CD14-positive monocyte (primary cell): Measurements from ENCODE around the gene EPHA3. TPM values are rescaled to one million over a fixed set of nuclear protein-coding genes. Genes with fewer than 3 reads are reported as not detected.

Experiments used
- DNase-seq, 3 donors: peaks; one replicate each; pipeline ENCODE4 v3.0.0-alpha.2; 2011 to 2022
- H2AFZ ChIP-seq: 2 replicates; pipeline ENCODE4 v1.6.0; 2012; ENCODE audit warnings: mild to moderate bottlenecking, low read depth, low read length, inconsistent platforms; ENCODE audit not compliant: insufficient read depth, poor library complexity, severe bottlenecking
- H3K27ac ChIP-seq, 2 donors: 1 replicate in 1 of 2; 2 replicates in 1 of 2; pipeline ENCODE4 v1.5.1; 2012 to 2013; ENCODE audit warnings: low read length in 2 of 2, control low read depth in 1 of 2, inconsistent platforms in 1 of 2, low read depth in 1 of 2, mild to moderate bottlenecking in 1 of 2
- H3K27me3 ChIP-seq, 2 donors: one replicate each; pipeline versions ENCODE4 v1.6.0 to v1.6.1; 2011 to 2013; ENCODE audit warnings: low read length in 2 of 2; ENCODE audit not compliant: control insufficient read depth in 2 of 2, insufficient read depth in 2 of 2
- H3K36me3 ChIP-seq, 2 donors: replicated peaks in 1 of 2; 1 replicate in 1 of 2; 2 replicates in 1 of 2; pipeline versions ENCODE4 v1.5.1 to v1.6.1; 2012 to 2013; ENCODE audit warnings: low read length in 2 of 2, control low read depth in 1 of 2, inconsistent platforms in 1 of 2, mild to moderate bottlenecking in 1 of 2; ENCODE audit not compliant: insufficient read depth in 2 of 2, control insufficient read depth in 1 of 2
- H3K4me1 ChIP-seq, 2 donors: 1 replicate in 1 of 2; 2 replicates in 1 of 2; pipeline versions ENCODE4 v1.5.1 to v1.6.1; 2012 to 2013; ENCODE audit warnings: low read length in 2 of 2, control low read depth in 1 of 2, inconsistent platforms in 1 of 2, mild to moderate bottlenecking in 1 of 2, moderate library complexity in 1 of 2; ENCODE audit not compliant: insufficient read depth in 2 of 2, control insufficient read depth in 1 of 2
- H3K4me2 ChIP-seq: replicated peaks from 2 replicates; pipeline ENCODE3; 2012; ENCODE audit warnings: low read length, moderate library complexity, mild to moderate bottlenecking; ENCODE audit not compliant: poor library complexity, severe bottlenecking; ENCODE audit errors: extremely low read depth
- H3K4me3 ChIP-seq, 3 experiments: fragments of 200-600 bp in 1 of 3; sonication (generic) in 1 of 3; replicated peaks in 1 of 3; 1 replicate in 2 of 3; 2 replicates in 1 of 3; pipeline ENCODE4 v1.5.1; 2011 to 2013; ENCODE audit warnings: low read length in 3 of 3, mild to moderate bottlenecking in 3 of 3, control low read depth in 2 of 3, low read depth in 2 of 3, inconsistent platforms in 1 of 3, moderate library complexity in 1 of 3
- H3K79me2 ChIP-seq: 2 replicates; pipeline ENCODE4 v1.6.0; 2012; ENCODE audit warnings: mild to moderate bottlenecking, control low read depth, inconsistent platforms, low read length, moderate library complexity; ENCODE audit not compliant: insufficient read depth
- H3K9ac ChIP-seq: 2 replicates; pipeline ENCODE4 v1.6.0; 2017; ENCODE audit warnings: low read length, mild to moderate bottlenecking; ENCODE audit not compliant: insufficient read depth, poor library complexity, severe bottlenecking
- H3K9me3 ChIP-seq, 2 donors: replicated peaks in 1 of 2; 1 replicate in 1 of 2; 2 replicates in 1 of 2; pipeline versions ENCODE4 v1.5.1 to v1.6.1; 2012 to 2013; ENCODE audit warnings: low read length in 2 of 2, control low read depth in 1 of 2; ENCODE audit not compliant: control insufficient read depth in 1 of 2, insufficient read depth in 1 of 2
- H4K20me1 ChIP-seq: 2 replicates; pipeline ENCODE4 v1.6.0; 2012; ENCODE audit warnings: mild to moderate bottlenecking, low read length, control low read depth, moderate library complexity; ENCODE audit not compliant: insufficient read depth
- H3K27ac Mint-ChIP-seq, 7 donors: one replicate each; pipeline ENCODE4 v1.8.0; 2020; ENCODE audit warnings: mild to moderate bottlenecking in 7 of 7, mixed read lengths in 7 of 7, moderate library complexity in 6 of 7, inconsistent platforms in 2 of 7
- H3K27me3 Mint-ChIP-seq, 3 donors: one replicate each; pipeline ENCODE4 v1.8.0; 2021 to 2022; ENCODE audit warnings: low read depth in 3 of 3, mild to moderate bottlenecking in 3 of 3, mixed read lengths in 3 of 3, moderate library complexity in 3 of 3, inconsistent platforms in 1 of 3
- H3K36me3 Mint-ChIP-seq, 2 donors: one replicate each; pipeline ENCODE4 v1.8.0; 2020; ENCODE audit warnings: mixed read lengths in 2 of 2, inconsistent platforms in 1 of 2, mild to moderate bottlenecking in 1 of 2
- H3K4me1 Mint-ChIP-seq: one replicate; pipeline ENCODE4 v1.8.0; 2020; ENCODE audit warnings: mild to moderate bottlenecking, mixed read lengths
- H3K4me3 Mint-ChIP-seq, 2 donors: one replicate each; pipeline ENCODE4 v1.8.0; 2020; ENCODE audit warnings: mild to moderate bottlenecking in 2 of 2, mixed read lengths in 2 of 2, moderate library complexity in 1 of 2
- H3K9me3 Mint-ChIP-seq, 7 donors: one replicate each; pipeline ENCODE4 v1.8.0; 2020 to 2022; ENCODE audit warnings: mixed read lengths in 7 of 7, mild to moderate bottlenecking in 6 of 7, moderate library complexity in 6 of 7, inconsistent platforms in 2 of 7
- WGBS: methylation state at CpG from one replicate; pipeline ENCODE4 v1.1.5; 2013; ENCODE audit warnings: missing lambda C conversion rate; ENCODE audit not compliant: insufficient coverage; 5-methylcytosine and 5-hydroxymethylcytosine counted together
- intact Hi-C, 2 donors: fragments of 100-400 bp; cut with micrococcal nuclease; formaldehyde crosslinking; loops; one replicate each; pipeline versions ENCODE4 v1.15.0 to v1.15.1; 2023
- polyA plus RNA-seq, 3 donors: library from polyadenylated mRNA; depleted of rRNA in 1 of 3; unstranded in 2 of 3; stranded (reverse) in 1 of 3; fragments of 300-500 nt in 2 of 3; fragments of >200 nt in 1 of 3; fragmentation: Illumina TruSeq in 2 of 3; gene quantifications; 1 replicate in 2 of 3; 2 replicates in 1 of 3; pipeline ENCODE4 v1.2.3, GENCODE V29; 2012 to 2021
- TF ChIP-seq, protein P1 (sequence below): fragments of 200-600 bp; IDR thresholded peaks from one replicate; pipeline ENCODE4 v1.8.0; 2022; ENCODE audit warnings: antibody characterized with exemption, mild to moderate bottlenecking

Gene EPHA3
- polyA plus RNA-seq, 3 donors: not detected

DNA sequence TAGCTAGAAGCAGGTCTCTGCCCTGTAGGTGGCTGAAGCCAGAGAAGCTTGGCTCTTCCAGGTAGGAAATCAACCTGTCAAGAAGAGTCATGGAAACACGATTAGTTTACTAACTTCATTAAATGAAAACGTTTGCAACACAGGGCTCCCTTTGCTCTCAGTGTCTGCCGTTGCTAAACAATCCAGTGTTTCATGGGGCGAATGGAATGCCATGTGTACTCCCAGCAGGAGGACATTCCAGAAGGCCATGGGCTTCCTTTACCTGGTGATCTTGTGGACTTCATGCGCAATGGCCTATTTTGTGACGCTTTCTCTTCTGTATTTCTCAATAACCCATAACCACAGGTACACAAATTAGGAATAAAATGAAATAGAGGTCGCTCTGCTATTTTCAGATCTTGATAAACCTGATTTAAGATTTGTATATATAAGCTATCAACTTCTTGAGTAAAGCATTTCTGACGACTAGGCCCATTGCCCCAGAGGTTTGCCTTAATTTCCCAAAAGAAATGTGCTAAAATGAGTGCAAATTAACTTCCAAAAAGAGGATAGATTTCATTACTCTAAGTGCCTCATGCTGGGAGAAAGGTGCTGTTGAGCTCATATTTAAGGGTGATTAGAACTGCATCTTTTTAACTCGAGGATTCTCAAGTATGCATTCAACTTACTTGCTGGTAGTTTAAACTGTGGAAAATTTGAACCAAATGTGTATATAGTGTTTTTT lies 171.0 kb downstream of the EPHA3 start:
- intact Hi-C loops: no loop called here
- WGBS: 85% methylated on average over 4 of the region's 9 CpGs
- Mint-ChIP-seq H3K4me3 (no peak overlapping the region), H3K27me3 (no peaks in the 10 kb centered on the region), H3K36me3 (no peaks in the 10 kb centered on the region), H3K27ac (no peak overlapping the region), H3K9me3 (peaks cover 0 to 1% (median 0%) of the 10 kb centered on the region in 7 donors), H3K4me1 (no peaks in the 10 kb centered on the region)
- no peaks in the 10 kb centered on the region for H3K36me3 ChIP-seq
- H3K79me2 ChIP-seq: no peaks in the 10 kb centered on the region
- no peaks in the 10 kb centered on the region for H3K4me1 ChIP-seq
- no peak overlapping the region for H3K27ac ChIP-seq
- no peak overlapping the region for H3K4me3 ChIP-seq
- H3K9ac ChIP-seq: no peak overlapping the region
- TF ChIP-seq, protein P1, sequence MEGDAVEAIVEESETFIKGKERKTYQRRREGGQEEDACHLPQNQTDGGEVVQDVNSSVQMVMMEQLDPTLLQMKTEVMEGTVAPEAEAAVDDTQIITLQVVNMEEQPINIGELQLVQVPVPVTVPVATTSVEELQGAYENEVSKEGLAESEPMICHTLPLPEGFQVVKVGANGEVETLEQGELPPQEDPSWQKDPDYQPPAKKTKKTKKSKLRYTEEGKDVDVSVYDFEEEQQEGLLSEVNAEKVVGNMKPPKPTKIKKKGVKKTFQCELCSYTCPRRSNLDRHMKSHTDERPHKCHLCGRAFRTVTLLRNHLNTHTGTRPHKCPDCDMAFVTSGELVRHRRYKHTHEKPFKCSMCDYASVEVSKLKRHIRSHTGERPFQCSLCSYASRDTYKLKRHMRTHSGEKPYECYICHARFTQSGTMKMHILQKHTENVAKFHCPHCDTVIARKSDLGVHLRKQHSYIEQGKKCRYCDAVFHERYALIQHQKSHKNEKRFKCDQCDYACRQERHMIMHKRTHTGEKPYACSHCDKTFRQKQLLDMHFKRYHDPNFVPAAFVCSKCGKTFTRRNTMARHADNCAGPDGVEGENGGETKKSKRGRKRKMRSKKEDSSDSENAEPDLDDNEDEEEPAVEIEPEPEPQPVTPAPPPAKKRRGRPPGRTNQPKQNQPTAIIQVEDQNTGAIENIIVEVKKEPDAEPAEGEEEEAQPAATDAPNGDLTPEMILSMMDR: no peak
- DNase-seq: no peak
- no peak overlapping the region for H3K4me2 ChIP-seq
- H2AFZ ChIP-seq: no peak overlapping the region
- no peaks in the 10 kb centered on the region for H3K9me3 ChIP-seq
- no peaks in the 10 kb centered on the region for H4K20me1 ChIP-seq
- H3K27me3 ChIP-seq: no peaks in the 10 kb centered on the region

DNA sequence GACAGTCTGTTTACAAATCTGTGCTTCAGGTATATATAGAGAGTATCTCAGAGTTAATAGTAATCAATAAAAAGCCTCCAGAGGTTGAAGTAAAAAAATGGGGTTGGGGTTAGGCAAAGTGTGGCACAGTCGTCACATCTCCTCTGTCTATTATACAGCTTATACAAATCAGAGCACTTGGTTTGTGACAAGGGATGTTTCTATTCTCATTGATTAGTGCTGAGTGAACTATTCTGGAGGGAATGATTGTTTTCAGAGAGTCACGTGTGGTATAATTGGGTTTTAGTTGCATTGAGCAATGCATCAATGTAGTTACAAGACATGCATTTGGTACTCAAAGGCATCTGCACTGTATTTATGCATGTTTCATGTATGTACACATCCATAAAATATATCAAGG lies 172.9 kb downstream of the EPHA3 start:
- H3K79me2 ChIP-seq: no peaks in the 10 kb centered on the region
- H3K4me3 ChIP-seq: no peak overlapping the region
- no peaks in the 10 kb centered on the region for H3K36me3 Mint-ChIP-seq
- no peaks in the 10 kb centered on the region for H3K4me1 Mint-ChIP-seq
- H3K27me3 Mint-ChIP-seq: no peaks in the 10 kb centered on the region
- no peaks in the 10 kb centered on the region for H3K27me3 ChIP-seq
- no peaks in the 10 kb centered on the region for H3K4me1 ChIP-seq
- WGBS: 67% methylated on average over 1 of the region's 2 CpGs
- no peak overlapping the region for H3K9ac ChIP-seq
- H3K9me3 Mint-ChIP-seq: peaks cover 0 to 3% (median 0%) of the 10 kb centered on the region in 7 donors
- H3K4me2 ChIP-seq: no peak overlapping the region
- TF ChIP-seq, protein P1: no peak
- no peaks in the 10 kb centered on the region for H3K9me3 ChIP-seq
- no peaks in the 10 kb centered on the region for H4K20me1 ChIP-seq
- no peak overlapping the region for H2AFZ ChIP-seq
- no peaks in the 10 kb centered on the region for H3K36me3 ChIP-seq
- intact Hi-C loops: no loop called here
- no peak overlapping the region for H3K27ac Mint-ChIP-seq
- DNase-seq: no peak
- H3K27ac ChIP-seq: no peak overlapping the region
- no peak overlapping the region for H3K4me3 Mint-ChIP-seq
